NCI-H2196 (cell line): ENCODE results near the gene HSD17B1.
"Not testable (repeated sequence)": the region's sequence is repeated elsewhere in the genome, so short reads cannot be mapped to it uniquely, and the experiment has no call there.

Experiments
- DNase-seq: peaks from one replicate; lab custom pipeline; 2025; ENCODE audit not compliant: unreplicated experiment; lab: John Stamatoyannopoulos, UW

HSD17B1 gene

DNA sequence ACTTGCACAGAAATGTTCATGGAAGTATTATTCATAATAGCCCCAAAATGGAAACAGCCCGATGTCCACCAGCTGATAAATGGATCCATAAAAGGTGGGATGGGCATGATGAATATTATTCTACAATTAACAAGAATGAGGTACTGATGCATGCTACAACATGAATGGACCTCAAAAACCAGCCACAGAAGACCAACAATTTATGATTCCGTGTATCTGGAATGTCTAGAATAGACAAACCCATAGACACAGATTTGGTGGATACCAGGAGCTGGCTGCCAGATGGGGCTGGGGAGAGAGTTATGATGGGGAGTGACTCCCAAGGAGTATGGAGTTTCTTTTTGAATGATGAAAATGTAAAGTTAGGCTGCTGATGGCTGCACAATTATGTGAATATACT, 27.5 kb upstream of the HSD17B1 start:
- no peak for DNase-seq

DNA sequence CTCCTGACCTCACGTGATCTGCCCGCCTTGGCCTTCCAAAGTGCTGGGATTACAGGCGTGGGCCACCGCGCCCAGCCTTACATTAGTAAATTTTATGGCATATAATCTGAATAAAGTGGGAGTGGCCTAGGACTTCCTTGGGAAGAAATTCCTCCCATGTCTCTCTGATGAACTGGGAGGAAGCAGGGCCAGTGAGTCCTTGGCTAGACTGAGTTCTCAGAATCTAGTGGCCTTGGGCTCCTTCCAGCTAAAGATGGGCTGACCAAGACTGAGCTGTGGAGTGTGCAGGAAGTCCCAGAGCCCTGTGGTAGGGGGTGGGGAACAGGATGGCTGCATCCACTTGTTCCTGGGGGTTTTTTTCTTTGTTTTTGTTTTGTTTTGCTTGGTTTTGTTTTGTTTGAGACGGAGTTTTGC, 26.7 kb upstream of the HSD17B1 start:
- DNase-seq = no peak

- no peak for DNase-seq
Observed at GRCh38 chr17:42527932-42528331, 24.8 kb upstream of the HSD17B1 start.

DNA sequence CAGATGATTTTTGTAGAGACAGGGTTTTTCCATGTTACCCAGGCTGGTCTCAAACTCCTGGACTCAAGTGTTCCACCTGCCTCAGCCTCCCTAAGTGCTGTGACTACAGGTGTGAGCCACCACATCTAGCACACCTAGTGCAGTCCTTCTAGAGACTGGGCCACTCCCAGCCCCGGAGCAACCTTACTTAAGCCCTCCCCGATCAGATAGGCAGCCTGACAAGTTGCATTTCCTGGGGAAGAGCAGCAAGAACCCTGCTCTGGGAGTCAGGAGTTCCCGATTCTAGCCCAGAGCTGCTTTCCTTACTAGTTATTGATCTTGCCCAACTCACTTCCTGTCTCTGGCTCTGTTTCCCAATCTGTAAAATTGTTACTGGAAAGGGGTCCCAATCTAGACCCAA, 23.7 kb upstream of the HSD17B1 start:
- no peak for DNase-seq

DNA sequence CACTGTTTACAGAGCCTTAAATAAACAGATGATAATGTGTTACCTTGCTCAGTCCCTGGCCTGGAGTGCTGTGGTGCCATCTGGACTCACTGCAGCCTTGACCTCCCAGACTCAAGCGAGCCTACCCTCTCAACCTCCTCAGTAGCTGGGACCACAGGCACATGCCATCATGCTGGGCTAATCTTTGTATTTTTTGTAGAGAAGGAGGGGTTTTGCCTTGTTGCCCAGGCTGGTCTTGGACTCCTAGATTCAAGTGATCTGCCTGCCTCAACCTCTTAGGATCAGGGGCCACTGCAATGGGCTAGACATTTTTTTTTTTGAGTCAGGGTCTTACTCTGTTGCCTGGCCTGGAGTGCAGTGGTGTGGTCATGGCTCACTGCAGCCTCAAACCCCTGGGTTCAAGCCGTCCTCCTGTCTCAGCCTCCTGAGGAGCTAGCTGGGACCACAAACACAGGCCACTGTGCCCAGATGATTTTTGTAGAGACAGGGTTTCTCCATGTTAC, 21.7 kb upstream of the HSD17B1 start:
- DNase-seq = no peak

- peak; percentile 34 for DNase-seq
Observed at GRCh38 chr17:42531455-42532354, 21.0 kb upstream of the HSD17B1 start.

DNA sequence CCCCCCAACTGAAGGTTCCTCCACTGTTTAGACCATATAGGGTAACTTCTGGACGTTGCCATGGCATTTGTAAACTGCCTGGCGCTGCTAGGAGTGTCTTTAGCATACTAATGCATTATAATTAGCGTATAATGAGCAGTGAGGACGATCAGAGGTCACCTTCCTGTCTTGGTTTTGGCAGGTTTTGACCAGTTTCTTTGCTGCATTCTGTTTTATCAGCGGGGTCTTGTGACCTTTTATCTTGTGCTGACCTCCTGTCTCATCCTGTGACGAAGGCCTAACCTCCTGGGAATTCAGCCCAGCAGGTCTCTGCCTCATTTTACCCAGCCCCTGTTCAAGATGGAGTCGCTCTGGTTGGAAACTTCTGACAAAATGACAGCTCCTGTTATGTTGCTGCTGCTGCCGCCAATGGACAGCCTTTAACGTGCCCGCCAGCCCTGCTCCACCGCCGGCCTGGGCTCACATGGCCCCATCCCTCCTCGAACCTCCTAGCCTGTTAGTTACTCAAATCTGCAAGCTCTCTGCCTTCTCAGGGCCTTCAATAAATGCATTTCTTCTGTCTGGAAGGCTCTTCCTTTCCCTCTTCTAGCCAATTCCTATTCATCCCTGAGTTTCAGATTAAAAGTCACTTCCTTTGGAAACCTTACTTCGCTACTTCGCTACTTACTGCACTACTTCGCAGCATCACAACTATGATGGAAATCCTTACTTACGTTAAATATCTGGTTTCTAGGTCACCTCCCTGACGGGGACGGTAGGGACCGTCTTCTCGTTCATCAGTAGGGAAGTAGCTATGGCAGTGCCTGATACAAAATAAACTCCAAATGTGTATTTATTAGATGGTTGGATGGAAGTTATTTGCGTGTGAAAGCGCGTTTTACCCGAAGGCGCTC, 17.3 kb upstream of the HSD17B1 start:
- no peak for DNase-seq

- peak; percentile 85 for DNase-seq
Observed at GRCh38 chr17:42536048-42536371, 16.7 kb upstream of the HSD17B1 start, which contains the start of gene NAGLU. Gene NAGLU (plus strand): TSS chr17:42536241. CDS start chr17:42536273, 32 bp downstream.

DNA sequence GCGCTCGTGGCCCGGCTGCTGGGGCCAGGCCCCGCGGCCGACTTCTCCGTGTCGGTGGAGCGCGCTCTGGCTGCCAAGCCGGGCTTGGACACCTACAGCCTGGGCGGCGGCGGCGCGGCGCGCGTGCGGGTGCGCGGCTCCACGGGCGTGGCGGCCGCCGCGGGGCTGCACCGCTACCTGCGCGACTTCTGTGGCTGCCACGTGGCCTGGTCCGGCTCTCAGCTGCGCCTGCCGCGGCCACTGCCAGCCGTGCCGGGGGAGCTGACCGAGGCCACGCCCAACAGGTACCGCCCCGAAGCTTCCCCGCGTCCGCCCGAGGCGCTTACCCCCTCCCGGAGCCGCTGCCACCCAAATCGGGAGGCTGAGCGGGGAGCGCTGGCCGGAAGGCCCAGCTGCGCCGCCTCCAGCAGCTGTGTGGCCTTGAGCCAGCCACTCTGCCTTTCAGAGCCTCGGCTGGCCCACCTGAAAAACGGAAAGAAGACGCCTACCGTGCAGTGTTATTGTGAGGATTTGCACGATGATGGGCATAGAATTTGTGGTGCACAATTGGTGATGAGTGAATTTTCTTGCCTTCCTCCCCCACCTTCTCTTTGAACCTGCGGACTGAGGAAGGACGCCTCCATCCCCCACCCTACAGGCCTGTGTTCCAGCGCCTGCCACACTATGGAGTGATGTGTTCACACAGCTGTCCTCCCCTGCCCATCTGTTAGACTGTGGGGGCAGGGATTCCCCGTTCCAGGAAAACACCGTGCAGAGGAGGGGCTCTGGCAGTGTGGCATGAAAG, 16.2 kb upstream of the HSD17B1 start:
- DNase-seq = peak; percentile 76

GRCh38 chr17:42537156-42537805, 15.4 kb upstream of the HSD17B1 start:
- no peak for DNase-seq

GRCh38 chr17:42537826-42538451, 14.8 kb upstream of the HSD17B1 start:
- DNase-seq = no peak

DNA sequence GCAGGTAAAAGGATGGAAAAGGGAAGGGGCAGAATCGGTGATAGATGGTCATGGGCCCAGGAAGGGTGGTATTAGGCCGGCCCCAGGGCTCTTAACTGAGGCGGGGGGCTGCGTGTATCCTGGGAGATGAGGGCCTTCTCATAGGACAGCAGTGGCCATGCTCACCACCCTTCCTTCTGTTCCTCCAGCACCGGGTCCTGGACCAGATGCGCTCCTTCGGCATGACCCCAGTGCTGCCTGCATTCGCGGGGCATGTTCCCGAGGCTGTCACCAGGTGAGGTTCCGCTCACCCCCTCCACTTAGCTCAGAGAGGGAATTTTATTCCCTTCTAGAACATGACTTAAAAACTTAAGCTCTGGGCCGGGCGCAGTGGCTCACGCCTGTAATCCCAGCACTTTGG, 14.2 kb upstream of the HSD17B1 start:
- no peak for DNase-seq

- not testable (repeated sequence) for DNase-seq
Observed at GRCh38 chr17:42540558-42540957, 12.2 kb upstream of the HSD17B1 start.

- peak; percentile 12 for DNase-seq
Observed at GRCh38 chr17:42541041-42541833, 11.5 kb upstream of the HSD17B1 start.

DNA sequence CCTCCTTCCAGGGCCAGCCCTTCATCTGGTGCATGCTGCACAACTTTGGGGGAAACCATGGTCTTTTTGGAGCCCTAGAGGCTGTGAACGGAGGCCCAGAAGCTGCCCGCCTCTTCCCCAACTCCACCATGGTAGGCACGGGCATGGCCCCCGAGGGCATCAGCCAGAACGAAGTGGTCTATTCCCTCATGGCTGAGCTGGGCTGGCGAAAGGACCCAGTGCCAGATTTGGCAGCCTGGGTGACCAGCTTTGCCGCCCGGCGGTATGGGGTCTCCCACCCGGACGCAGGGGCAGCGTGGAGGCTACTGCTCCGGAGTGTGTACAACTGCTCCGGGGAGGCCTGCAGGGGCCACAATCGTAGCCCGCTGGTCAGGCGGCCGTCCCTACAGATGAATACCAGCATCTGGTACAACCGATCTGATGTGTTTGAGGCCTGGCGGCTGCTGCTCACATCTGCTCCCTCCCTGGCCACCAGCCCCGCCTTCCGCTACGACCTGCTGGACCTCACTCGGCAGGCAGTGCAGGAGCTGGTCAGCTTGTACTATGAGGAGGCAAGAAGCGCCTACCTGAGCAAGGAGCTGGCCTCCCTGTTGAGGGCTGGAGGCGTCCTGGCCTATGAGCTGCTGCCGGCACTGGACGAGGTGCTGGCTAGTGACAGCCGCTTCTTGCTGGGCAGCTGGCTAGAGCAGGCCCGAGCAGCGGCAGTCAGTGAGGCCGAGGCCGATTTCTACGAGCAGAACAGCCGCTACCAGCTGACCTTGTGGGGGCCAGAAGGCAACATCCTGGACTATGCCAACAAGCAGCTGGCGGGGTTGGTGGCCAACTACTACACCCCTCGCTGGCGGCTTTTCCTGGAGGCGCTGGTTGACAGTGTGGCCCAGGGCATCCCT, 9.3 kb upstream of the HSD17B1 start:
- no peak for DNase-seq

GRCh38 chr17:42544874-42545283, 7.8 kb upstream of the HSD17B1 start:
- DNase-seq = no peak

DNA sequence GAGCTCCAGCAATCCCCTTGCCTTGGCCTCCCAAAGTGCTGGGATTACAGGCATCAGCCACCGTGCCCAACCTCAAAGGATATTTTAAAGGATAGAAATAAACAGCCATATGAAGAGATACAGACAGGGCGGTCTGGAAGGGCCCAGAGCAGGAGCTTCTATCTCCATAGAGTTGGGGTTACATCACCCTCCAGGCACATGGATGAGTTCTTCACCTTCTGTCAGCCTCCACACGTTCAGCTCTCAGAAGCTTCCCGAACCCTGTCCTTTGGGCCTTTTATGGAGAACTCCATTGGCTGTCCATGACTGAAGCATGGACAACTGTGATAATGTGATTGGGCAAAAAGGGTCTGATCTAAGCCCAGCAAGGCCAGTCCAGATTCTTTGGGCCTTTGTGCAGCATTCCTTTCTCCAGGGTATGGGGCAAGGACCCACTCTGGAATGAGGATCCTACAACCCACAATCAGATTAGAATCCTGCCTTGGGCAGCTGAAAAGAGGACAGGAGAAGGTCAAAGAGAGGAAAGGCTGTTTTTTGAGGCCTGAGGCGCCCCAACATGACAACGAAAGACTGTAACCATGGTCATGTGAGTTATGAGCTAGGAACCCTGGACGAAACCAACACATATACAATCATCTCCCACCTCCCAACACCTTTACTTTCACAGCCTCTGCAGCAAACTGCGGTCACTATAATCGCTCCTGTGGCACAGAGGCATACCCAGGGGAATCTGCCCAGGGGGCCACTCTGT, 6.8 kb upstream of the HSD17B1 start:
- not testable (repeated sequence) for DNase-seq
